Endometrium (tissue), 2 donors: ENCODE measurements around the gene WDR17.
"Not testable (repeated sequence)": the region's sequence is repeated elsewhere in the genome, so short reads cannot be mapped to it uniquely, and the experiment has no call there.

Source experiments
- FAIRE-seq: peaks from 2 replicates; lab custom pipeline; 2012; peaks lifted over from hg19 to GRCh38; lab: Jason Lieb, UNC
- donor health status: control.
- donor health status: control.

WDR17 gene

DNA sequence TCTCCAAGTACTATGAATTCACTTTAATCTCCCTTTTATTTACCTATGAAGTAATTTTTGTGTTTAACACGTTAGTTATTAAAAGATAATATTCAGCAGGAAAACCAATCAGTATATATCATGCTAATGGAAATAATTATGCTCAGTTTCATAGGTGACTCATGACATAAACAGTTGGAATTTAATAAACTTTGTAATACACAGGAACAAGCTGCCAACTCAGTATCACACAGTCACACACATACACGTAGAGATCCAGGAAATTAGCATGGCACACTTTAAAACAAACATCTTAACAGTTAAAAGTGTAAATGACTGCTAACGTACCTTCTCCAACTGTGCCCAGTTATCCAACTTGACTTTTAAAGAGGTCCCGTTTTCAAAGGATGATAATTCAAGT lies 127.5 kb downstream of the WDR17 start:
- no peak for FAIRE-seq

- no peak for FAIRE-seq
Observed at GRCh38 chr4:176193938-176194337, 128.3 kb downstream of the WDR17 start.

- peak; percentile 12 for FAIRE-seq
Observed at GRCh38 chr4:176195184-176195978, 129.7 kb downstream of the WDR17 start, which contains the start of gene SPATA4. TSS of gene SPATA4 (minus strand) at chr4:176195585. CDS start at chr4:176195562, 23 bp downstream.

- FAIRE-seq = no peak
Observed at GRCh38 chr4:176198316-176198903, 132.8 kb downstream of the WDR17 start.

GRCh38 chr4:176205299-176205698 lies 139.7 kb downstream of the WDR17 start:
- no peak for FAIRE-seq

DNA sequence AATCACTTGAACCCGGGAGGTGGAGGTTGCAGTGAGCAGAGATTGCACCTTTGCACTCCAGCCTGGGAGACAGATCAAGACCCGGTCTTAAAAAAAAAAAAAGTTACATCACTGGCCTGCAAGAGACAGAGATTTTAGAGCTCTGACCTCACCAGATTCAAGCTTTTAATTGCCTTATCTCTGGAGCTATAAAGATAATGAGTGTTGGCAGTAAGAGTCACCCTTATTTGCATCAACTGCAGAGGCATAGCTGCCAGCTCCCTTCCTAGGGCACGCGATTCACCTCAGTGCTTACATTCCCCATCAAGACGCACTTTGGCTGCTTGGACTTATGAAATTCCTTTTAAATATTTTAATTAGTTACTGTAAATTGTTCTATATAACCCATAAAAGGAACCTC lies 142.2 kb downstream of the WDR17 start:
- no peak for FAIRE-seq

DNA sequence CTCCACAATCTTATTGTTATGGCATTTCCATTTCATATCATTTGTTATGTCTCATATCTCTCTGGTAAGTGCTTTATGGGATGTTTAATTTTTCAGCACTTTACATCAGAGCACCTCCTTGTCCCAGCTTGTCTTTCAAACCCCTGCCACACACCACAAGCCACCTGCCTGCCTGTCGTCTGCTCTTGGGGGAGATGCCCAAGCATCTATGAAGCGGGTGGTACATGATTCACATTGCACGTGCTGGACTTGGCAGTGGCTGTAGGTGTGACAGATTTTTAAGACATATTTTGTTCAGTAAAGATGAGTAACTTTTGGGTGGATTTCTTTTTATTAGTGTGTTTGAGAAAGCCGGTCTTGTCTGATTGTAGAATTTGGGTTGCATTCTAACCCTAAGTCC lies 143.9 kb downstream of the WDR17 start:
- no peak for FAIRE-seq

DNA sequence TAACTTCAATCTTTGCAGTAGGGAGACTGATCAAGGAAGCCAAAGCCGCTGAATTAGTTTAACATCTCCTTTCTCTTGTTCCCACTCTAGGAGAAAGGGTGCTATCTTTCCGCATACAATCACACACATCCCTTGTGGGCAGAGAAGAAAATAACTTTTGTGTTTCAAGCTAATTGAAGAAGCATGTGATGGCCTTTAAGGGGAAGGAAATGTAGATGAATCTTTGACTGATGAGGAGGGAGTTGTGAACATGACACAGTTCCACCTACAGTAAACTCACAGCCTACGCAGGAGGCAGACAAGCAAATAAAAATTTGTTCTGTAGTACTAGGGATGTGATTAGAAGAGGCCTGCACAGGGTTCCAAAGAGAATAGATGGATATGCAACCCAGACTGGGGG lies 144.5 kb downstream of the WDR17 start:
- FAIRE-seq = no peak

GRCh38 chr4:176210579-176211296 lies 145.1 kb downstream of the WDR17 start:
- FAIRE-seq = no peak

DNA sequence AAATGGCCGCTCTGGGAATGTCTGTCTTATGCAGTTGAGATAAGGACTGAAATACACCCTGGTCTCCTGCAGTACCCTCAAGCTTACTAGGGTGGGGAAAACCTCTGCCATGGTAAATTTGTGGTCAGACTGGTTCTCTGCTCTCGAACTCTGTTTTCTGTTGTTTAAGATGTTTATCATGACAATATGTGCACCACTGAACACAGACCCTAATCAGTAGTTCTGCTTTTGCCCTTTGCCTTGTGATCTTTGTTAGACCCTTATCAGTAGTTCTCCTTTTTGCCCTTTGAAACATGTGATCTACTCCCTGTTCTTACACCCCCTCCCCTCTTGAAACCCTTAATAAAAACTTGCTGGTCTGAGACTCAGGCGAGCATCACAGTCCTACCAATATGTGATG lies 146.7 kb downstream of the WDR17 start:
- not testable (repeated sequence) for FAIRE-seq

- FAIRE-seq = no peak
Observed at GRCh38 chr4:176217510-176217909, 151.9 kb downstream of the WDR17 start.

- no peak for FAIRE-seq
Observed at GRCh38 chr4:176222149-176222548, 156.5 kb downstream of the WDR17 start.

DNA sequence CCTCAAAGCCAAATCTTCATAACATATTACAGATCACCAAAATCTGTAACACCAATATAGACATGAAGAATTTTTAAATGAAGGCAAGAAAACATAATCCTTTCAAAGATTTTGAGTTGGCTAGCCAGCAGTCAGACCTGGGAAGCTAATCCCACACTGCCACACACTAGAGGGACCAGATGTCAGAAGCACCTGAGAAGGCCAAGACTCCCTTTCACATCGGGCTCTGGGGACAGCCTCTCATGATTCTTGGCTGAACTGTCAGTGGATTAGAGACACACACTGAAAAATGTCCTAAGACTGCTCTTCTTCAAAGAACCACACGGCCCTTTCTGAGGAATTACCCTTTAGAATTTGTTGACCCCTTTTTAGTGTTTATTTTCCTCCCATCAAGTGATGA lies 157.9 kb downstream of the WDR17 start:
- FAIRE-seq = no peak

DNA sequence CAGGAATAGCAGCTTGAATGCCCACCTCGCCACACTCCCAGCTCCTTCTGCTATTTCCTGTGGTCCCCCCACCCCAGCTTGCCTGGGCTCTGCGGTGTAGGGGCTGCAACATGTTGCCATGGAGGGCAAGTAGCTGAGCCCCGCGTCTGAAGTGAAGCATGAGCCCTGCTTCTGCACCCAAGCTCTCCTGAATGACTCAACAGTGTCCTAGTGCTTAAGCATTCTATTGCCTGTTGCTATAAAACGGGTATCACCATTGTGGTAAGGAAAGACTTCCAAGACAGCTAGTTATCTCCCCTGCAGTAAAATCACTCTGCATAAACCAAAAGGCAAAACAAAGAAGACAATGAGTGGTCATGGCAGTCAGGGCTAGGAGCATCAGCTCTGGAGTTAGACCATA lies 161.1 kb downstream of the WDR17 start:
- no peak for FAIRE-seq

DNA sequence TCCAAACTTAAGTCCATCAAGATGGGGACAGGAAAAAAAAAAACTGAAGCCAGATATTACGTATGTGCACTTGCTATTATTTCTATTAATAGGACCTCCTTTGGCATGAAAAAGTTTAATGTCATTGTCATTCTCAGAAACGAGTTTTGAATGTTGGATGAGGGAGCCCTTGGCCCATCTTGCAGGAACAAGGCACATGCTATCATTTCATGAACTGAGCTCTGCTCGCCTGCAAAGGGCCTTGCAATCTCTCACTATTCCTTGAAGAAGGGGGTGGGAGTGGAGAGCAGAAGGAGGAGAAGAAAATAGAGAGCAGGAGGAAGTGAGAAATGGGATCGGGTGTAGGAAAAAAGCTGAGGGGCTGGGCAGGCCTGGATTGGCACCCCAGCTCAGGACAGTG lies 164.0 kb downstream of the WDR17 start:
- no peak for FAIRE-seq
